Ecto neural progenitor cell (in vitro differentiated cells): ENCODE results near the gene THSD4.
"Not testable (repeated sequence)": the region's sequence is repeated elsewhere in the genome, so short reads cannot be mapped to it uniquely, and the experiment has no call there.

Source experiments
- DNase-seq: peaks from one replicate; pipeline ENCODE4 v3.0.0-alpha.2; 2018; ENCODE audit warnings: low spot score

The THSD4 gene

DNA sequence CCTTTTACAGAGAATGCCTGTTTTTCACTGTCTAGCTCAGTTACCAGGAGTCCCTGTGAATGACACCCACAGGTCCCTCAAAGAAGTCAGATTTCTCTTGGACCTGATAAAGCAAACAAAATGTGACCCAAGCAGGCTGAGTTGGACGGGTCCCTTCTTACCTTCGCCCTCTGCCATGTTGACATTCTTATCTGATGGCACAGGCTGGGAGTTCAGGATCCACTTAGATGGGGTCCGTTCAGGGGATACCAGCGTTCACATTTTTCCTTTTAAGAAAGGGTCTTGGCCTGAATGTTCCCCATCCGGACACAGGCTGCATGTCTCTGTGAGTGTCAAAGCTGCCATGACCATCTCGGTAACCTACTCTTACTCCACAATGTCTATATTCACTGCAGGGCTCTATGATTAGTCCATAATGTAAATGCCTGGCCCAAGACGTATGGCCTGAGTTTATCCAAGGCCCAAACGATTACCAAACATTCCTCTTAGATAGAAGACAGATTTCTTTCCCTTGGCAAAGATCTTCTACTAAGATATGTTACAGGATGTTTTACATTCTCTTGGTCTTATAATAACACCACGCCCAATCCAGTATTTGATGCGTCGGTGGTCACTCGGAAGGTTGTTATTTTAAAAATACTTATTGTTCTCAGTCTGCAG, 179.1 kb downstream of the THSD4 start:
- no peak for DNase-seq

DNA sequence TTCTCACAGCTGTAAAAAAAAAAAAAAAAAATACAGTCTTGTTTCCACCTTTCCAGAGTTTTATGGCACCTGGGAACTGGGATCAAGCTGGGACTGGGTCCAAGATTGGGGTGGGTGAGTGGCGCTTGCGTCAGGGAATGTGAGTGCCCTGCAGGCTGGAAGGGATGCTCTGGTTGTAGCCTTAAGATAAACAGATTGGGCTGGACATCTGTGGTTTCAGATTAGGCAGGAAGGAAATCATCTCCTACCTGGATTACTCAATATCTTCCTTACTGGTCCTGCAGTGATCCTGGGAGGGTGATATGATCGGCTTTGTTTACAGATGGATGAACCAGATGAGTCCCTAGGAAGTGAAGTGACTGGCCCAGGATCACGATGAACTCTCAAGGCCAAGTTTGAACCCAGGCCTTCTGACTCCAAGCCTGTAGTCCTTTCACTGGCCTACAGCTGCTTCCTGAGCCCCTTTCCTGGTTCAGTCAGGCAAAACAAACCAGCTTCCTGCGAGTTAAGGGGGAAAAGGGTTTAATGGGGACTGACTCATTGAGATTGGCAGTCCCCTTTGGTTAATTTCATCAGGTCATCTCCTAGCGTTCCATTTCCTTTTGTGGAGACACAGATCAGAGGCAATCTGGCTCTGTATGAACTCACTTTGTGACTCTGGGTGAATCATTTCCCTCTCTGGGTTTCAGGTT, 179.8 kb downstream of the THSD4 start:
- no peak for DNase-seq

DNA sequence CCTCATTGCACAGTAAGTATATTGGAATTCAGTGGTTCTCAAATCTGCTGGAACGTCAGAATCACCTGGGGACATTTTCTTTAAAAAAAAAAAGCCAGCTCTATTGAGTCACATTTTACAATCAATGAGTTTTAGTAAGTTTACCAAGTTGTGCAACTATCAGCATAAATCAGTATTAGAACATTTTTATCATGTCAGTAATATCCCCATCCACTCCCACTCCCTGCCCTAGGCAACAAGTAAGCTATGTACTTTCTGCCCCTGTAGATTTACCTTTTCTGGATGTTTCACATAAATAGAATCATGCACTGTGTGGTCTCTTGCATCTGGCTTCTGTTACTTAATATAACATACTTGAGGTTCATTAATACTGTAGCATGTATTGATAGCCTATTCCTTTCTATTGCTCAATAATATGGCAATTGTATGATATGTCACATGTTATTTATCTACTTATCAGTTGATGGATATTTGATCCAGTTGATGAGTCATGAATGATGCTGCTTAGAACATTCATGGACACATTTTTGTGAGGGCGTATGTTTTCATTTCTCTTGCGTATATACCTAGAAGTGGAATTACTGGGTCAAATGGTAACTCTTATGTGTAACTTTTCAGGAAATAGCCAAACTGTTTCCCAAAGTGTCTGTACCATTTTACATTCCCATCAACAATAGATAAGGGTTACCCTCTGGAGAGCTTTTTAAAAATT, 180.5 kb downstream of the THSD4 start:
- no peak for DNase-seq

DNA sequence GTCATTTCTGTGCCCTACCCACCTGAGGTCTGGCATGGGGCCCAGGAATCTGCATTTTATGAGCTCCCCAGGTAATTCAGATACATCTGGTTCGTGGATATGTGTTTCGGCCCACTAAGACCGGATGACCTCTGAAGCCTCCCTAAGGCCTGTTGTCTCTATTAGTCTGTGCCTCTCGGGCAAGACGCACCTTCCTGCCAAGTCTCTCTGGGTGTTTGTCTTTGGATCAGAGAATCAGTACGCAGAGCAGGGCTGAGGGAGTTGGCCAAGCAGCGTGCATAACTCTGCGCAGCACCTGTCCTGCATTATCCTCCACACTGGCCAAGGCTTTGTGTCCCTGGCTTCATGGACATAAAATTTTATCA, 181.0 kb downstream of the THSD4 start:
- no peak for DNase-seq

DNA sequence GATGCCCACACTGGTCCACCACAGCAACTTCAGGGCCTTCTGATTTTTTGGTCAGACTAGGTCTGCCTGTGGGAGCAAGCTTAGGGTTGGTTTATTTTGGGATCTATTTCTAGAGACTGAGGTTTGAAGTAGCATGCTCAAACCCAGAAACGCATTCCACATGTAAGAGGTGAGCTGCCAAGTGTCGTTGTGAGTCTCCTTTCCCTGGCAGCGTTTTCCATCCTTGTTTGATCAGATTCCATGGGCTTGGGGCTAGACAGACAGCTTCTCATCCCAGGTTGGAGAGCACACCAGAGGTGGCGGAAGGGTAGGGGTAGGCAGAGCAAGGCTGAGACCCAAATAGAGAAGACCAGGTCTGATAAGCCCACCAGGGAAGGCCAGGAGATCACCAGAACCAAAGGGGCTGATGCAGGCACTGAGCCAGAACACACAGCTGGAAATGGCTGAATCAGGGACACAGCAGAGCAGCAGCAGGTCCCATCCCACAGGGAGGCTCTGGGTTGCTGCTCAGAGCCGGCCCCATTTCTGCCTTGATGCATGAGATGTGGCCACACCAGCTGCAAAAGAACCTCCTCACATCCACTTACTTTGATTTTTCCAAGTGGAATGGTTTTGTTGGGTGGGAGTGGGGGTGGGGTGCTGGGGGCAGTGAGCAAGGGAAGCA, 186.8 kb downstream of the THSD4 start:
- DNase-seq, result no peak

DNA sequence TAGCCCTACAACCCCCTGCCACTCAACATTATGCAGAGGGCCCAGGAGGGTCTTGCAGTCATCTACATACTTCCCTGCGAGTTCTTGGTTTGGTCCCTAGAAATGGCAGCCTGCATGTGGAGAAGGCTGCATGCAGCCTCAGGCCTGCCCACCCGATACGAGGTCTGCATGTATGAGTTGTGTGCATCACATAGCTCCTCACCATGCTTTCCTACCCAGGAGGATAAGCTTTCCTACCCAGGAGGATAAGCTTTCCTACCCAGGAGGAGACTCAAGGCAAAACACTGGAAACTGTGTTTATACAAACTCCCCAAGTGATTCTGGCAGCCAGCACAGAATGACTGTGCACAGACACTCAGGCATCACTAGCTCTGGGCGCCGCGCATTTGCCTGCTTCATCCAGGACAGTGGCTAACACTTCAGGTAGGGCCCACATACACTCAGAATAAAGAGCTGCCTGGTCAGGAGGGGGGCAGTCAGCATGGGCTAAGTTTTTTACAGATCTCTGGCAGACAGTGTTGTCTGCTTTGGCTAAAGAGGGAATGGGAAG, 187.7 kb downstream of the THSD4 start:
- DNase-seq, result no peak

DNA sequence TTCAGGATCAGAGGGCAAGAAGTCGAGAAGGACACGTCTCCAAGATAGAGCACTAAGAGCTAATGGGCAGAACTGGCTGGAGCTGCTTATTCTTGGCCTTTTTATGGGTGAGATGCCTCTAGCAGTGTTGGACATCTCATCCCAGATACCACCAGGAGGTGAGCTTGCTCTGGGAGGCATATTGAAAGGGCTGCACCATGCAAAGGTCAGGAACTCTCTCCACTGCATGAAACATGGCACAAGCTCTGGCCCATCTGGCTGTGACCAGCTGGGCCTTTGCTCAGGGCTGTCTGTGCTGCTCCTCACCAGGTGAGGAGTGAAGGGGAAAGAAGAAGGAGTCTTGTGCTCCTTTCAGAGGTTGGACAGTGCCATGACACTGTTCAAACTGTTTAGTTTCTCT, 188.7 kb downstream of the THSD4 start:
- DNase-seq, result no peak

DNA sequence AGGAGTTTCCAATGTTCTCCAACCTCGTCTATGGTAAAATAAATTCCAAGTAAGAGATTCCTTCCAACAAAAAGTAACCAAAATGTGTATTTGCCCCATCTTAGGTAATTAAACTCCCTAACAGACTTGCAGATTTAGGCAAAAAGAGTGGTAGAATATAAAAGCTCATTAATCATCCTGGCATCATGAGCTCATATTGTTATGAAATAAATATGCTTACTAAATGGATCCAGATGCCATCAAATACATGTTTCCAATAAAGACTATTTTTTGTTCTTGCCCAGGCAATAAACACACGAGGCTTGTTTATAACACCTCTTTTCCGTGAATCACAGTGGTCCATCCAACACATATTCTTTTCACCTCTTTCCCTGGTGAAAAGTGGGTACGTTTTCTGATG, 189.4 kb downstream of the THSD4 start:
- no peak for DNase-seq

DNA sequence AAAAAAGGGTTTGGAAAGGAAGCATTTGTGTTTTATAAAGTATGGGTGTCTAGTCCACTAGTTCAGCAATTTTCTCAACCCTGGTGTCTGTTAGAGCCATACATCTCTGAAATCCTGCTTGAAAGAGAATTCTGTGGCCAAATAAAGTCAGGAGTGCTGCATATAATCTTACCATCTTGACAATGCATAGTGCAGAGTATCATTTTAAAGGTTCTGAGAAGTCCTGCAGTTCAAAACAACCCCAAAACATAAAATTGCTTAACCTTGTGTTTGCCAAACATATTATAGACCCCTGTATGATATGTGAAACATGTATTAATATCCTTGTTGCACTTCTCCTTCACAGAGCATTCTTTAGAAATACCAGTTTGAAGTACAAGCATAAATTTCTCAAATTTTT, 191.3 kb downstream of the THSD4 start:
- no peak for DNase-seq

DNA sequence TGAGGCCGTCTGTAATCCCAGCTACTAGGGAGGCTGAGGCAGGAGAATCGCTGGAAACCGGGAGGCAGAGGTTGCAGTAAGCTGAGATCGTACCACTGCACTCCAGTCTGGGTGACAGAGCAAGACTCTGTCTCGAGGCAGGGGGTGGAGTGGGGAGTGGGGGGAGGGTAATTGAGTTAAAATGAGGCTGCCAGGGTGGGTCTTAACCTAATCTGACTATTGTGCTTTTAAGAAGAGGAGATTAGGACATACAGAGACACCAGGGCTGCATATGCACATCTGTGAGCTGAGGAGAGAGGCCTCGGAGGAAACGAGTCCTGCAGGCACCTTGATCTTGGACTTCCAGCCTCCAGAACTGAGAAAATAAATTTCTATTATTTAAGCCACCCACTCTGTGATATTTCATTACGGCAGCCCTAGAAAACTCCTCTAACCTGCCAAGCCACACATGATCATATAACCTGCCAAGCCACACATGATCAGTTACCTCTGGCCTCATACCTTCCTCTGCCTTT, 197.0 kb downstream of the THSD4 start:
- no peak for DNase-seq

DNA sequence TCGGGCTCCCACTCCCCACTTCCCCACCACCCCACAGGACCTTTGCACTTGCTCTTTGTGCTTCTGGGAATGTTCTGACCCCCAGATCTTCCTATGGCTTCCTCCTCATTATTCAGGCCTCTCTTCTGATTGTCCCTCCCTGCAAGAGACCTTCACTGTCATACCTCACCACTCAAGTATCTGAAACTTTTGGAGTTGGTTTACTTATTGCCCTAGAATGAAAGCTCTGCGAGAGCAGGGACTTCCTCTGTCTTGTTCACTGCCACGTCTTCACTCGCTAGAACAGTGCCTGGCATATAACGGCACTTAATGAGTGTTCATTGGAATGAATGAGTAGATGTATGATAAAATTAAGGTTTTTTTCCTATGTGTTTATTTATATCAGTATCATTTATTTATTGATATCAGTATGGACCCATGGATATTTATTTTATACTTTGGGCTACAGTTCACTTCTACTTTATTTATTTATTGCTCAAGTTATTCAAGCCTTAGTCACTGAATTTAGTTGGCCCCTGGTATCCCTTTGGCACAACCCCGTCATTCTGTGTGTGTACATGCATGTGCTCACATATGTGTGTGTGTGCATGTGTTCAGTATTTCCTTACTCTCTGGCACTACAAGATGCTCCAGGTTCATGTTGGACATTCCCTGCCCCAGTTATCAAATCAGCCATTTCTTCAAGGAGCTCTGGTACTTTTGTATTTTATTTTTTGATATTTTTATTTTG, 197.6 kb downstream of the THSD4 start:
- DNase-seq, result no peak

DNA sequence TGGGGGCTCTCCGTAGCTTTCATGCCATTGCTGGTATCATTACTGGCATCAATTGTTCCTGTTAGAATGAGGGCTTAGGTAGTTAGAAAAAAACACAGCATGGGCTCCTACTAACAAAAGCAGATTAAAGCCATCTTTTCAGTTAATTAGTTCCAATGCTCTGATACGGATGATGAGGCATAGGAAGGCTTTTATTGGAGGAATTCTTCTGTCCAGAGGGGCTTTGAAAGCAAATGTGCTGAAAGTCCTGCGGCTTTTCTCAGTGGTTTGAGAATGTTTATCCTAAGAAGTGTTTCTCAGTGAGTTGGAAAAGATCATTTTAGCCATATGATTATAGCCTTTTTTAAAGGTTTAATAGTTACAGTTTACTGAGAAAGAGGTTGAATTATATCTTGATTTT, 198.5 kb downstream of the THSD4 start:
- DNase-seq, result no peak

DNA sequence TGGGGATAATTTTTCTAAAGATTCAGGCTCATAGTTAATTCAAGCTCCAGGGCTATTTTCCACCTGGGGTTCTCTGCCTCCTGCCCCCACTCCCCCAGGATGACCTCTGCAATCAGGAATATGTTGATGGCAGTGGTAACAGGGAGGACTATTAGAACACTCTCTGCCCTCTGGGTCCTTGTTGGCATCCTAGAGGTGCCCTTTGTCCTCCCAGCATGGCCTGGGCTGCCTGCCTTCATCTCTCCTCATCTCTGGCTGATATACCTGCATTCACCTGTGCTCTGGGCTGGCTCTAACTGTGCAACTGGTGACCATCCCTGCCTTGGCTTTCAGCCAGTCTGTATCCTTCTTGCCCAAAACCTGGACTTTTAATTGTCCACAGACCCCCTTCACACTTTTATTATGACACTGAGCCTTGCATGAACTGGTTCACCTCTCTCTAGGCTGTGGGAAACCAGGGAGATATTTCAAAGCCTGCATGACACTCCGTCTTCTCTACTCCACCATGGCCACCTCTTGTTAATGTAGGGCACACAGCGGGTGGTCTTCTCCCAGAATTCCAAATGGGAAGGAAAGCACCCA, 199.8 kb downstream of the THSD4 start:
- DNase-seq, result no peak

DNA sequence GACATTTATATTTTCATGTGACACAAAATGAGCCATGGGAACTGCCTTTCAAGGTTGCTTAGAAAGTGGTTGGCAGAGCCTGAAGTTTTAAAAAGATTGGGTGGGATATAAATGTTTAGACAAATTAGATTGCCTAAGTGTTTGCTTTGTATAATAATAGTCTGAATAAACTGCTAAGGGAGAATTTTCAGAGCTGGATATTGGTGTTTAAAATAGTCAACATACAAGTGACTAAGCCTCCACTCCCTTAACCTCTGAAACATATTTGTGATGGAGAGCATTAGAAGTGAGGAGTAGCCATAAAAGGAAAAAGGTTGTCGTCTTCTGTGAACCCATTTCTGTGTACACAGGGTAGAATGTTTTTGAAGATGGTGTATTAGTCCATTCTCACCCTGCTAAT, 201.6 kb downstream of the THSD4 start:
- DNase-seq, result no peak

DNA sequence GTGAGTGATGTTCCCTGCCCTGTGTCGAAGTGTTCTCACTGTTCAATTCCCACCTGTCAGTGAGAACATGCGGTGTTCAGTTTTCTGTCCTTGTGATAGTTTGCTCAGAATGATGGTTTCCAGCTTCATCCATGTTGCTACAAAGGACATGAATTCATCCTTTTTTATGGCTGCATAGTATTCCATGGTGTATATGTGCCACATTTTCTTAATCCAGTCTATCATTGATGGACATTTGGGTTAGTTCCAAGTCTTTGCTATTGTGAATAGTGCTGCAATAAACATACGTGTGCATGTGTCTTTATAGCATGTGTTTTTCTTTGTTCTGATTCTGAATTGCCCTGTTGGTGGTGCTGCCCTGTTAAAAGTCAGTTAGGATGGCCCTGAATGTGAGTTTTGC, 204.2 kb downstream of the THSD4 start:
- DNase-seq, result not testable (repeated sequence)

DNA sequence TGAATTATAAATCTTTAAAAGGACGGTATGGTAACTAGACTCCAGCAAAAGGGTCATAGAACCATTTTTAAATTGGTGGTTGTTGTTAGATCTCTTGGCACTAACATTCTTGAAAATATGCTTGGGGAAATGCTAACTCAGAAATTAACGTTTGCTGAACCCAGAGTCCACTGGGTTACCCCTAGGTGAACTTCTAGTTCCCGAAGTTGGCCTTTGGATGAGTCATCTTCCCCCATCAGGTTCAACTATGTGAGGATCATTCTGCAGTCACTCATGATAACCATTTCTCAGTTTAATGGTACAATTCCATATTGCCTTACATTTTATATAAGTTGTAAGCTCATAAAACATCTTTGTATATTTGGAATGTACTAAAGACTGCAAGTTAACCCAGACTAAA, 204.7 kb downstream of the THSD4 start:
- DNase-seq, result no peak

DNA sequence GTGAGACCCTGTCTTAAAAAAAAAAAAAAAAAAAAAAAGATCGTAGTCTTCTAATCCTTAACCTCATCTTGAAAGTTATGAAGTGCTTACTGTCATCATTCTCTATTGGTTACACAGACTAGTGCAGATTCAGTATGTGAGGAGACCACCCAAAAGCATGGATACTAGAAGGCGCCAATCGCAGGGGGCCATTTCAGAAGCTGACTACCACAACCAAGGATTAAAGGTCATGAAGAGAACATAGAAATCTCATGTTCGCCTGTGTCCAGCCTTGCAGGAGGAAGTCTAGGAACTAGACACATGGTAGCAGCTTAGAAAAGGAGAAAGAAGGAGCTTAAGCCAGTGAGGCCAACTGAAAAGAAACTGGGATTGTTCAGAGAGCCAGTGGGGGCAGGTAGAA, 207.8 kb downstream of the THSD4 start:
- no peak for DNase-seq

DNA sequence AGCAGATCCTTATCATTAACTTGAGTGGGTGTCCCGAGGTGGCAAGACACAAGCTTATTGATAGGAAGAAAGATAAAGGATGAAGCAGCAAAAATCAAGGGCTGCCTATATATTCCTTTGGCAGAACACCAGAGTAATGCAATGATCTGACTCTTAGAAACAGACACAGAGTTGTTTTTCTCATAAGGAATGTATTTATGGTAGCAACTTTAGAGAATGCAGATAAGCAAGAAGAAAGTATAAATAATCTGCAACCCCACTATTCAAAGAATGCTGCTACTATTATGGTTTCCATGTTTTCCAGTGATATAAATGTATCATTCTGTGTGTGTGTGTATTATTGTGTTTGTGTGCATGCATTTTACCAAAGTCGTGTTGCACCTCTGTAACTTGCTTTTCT, 208.3 kb downstream of the THSD4 start:
- DNase-seq, result no peak

DNA sequence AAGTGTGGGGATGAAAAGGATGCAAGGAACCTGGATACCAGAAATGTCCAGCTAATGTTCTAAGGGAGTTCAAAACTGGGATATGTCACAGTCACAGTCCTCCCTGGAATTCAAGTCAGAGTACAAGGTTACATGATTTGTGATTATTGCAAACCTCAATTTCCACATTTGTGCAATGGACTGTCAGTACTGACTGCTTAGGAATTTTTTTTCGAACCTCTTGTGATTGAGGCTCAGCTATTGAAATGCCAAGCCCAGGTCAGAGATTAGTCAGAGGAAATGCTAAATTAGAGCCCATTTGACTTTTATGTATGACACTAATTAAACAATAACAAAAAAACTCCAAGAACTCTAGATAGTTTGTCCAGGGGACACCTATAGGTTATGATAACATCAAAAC, 210.2 kb downstream of the THSD4 start:
- no peak for DNase-seq

DNA sequence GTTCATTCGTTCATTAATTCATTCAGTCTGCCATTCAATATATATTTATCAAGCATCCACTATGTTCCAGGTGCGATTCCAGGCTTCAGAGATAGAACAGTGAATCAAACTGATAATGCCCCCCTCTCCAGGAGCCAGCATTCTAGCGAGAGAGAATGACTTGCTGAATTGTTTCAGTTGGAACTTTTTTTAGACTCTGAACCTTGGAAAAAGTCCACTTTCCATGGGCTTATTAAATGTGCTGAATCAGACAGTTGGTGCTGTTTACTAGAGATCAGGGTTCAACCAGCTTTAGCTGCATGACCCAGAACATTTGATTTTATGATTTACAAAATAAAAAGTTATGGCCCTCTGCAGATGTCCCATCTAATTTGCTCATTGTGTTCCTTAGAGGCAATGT, 213.2 kb downstream of the THSD4 start:
- no peak for DNase-seq

DNA sequence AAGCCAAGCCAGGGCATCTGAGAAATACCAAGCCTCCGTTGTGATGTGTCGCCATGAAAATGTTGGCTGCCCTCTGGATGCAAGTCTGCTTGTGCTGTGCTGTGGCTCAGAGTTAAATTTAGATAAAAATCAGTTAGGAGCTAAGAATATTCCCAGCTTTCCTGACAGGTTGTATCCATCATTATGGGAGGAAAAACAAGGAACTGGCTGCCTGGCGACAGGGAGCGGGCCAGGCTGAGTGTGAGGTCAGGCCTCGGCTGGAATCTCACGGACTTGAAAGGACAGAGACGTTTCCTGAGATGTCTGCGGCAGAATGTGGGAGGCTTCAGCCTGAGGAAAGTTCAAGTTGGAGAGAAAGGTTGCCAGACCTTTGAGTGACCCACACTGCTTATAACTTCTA, 213.8 kb downstream of the THSD4 start:
- no peak for DNase-seq
